Heart left ventricle (tissue), 16 donors: ENCODE data around the gene MAPK8. TPM values are rescaled to one million over a fixed set of nuclear protein-coding genes. Genes with fewer than 3 reads are reported as not detected.

Experiments used
- ATAC-seq, 4 donors: fragments of 200-7000 bp; cut with Tn5 transposase; one replicate each; pipeline ENCODE4 v1.9.1; 2020 to 2022; ENCODE audit warnings: moderate library complexity in 4 of 4, mild to moderate bottlenecking in 3 of 4, moderate number of reproducible peaks in 1 of 4
- DNase-seq, 5 donors: peaks; one replicate each; pipeline ENCODE4 v3.0.0-alpha.2; 2020
- H3K27ac ChIP-seq, 12 donors: fragments of 200-600 bp; sonication (generic) in 4 of 12; one replicate each; pipeline versions ENCODE4 v1.5.0 to v1.8.0; 2016 to 2022; ENCODE audit warnings: mild to moderate bottlenecking in 2 of 12
- H3K27me3 ChIP-seq, 9 donors: fragments of 200-600 bp; sonication (generic) in 2 of 9; one replicate each; pipeline versions ENCODE4 v1.5.1 to v1.8.0; 2016 to 2022; ENCODE audit warnings: mild to moderate bottlenecking in 3 of 9
- H3K36me3 ChIP-seq, 9 donors: fragments of 200-600 bp; sonication (generic) in 2 of 9; one replicate each; pipeline versions ENCODE4 v1.5.0 to v1.8.0; 2018 to 2022; ENCODE audit warnings: mild to moderate bottlenecking in 2 of 9
- H3K4me1 ChIP-seq, 12 donors: fragments of 200-600 bp; sonication (generic) in 4 of 12; one replicate each; pipeline versions ENCODE4 v1.5.0 to v1.8.0; 2016 to 2022; ENCODE audit warnings: mild to moderate bottlenecking in 3 of 12
- H3K4me3 ChIP-seq, 12 donors: fragments of 200-600 bp; sonication (generic) in 4 of 12; one replicate each; pipeline versions ENCODE4 v1.5.0 to v1.8.0; 2017 to 2022; ENCODE audit warnings: mild to moderate bottlenecking in 9 of 12, moderate library complexity in 4 of 12
- H3K9me3 ChIP-seq, 12 donors: fragments of 200-600 bp; sonication (generic) in 4 of 12; one replicate each; pipeline versions ENCODE4 v1.5.0 to v1.8.0; 2016 to 2022; ENCODE audit warnings: mild to moderate bottlenecking in 1 of 12
- POLR2A ChIP-seq, 2 donors: fragments of 450-650 bp; IDR thresholded peaks; one replicate each; pipeline ENCODE4 v1.6.1; 2017; ENCODE audit warnings: antibody characterized with exemption in 2 of 2, mild to moderate bottlenecking in 2 of 2, moderate library complexity in 2 of 2
- WGBS, 4 donors: extraction: QIAGEN DNeasy Blood & Tissue Kit in 2 of 4; methylation state at CpG; one replicate each; pipeline versions ENCODE4 v1.1.5 to v1.1.7; 2013 to 2018; 5-methylcytosine and 5-hydroxymethylcytosine counted together
- intact Hi-C, 10 donors: fragments of 100-400 bp; cut with DNase I; formaldehyde crosslinking; loops; one replicate each; pipeline versions ENCODE4 v1.11.1 to v1.14.2; 2022
- polyA plus RNA-seq, 2 donors: library from polyadenylated mRNA; stranded (reverse); fragments of 200-250 nt; gene quantifications; one replicate each; pipeline ENCODE4 v1.2.3, GENCODE V29; 2013
- total RNA-seq, 9 donors: library from RNA; depleted of rRNA in 2 of 9; stranded (reverse); fragments of >200 nt in 2 of 9; fragmentation: NEBNext Ultra II Directional in 3 of 9; extraction: Animal tissue kit (Norgen Biotek cat#: 25700) in 3 of 9; gene quantifications; one replicate each; pipeline versions ENCODE4 v1.1.0 to v1.2.4, GENCODE V29; 2016 to 2023
- TF ChIP-seq, protein P1 (sequence below), 12 donors: fragments of 200-600 bp; sonication (generic) in 4 of 12; IDR thresholded peaks; one replicate each; pipeline versions ENCODE4 v1.5.0 to v1.8.0; 2018 to 2022; ENCODE audit warnings: antibody characterized with exemption in 12 of 12, mild to moderate bottlenecking in 5 of 12
- donor health status: ischemic (EF 13 %, LVEDD 7.1; RV severe dilation, severe dysfunction).
- donor health status: healthy with polysubstance abuse.
- donor health status: DM: no; HTN: yes; CAD: no.
- donor health status: DM: no; HTN: no; CAD: no.
- donor health status: ischemic (EF 25% LVEDD 6.9; RV normal size, moderate dysfunction).
- donor health status: ischemic (EF 25% LVEDD 5.7; RV mildly dilated, moderate dysfunction).
- donor health status: healthy.
- donor health status: DM: yes; HTN: yes; CAD: no.
- donor health status: ischemic (EF 35%, LVEDD 5.7; RV mildly dilated, moderate dysfunction).
- donor health status: nonischemic (EF 11% LVEDD 7.7; RV severe dilation, severe dysfunction).
- donor health status: DM: yes; HTN: yes; CAD: no.
- donor health status: PGD.
- donor health status: ischemic (EF 29% LVEDD 5.4; RV normal size, mild dysfunction).
- donor health status: nonischemic (EF 23%, LVEDD 6.1; RV moderate dilation, normal function).

MAPK8 gene
- total and polyA plus RNA-seq, 11 donors, result 4.2 to 36.8 (median 31.0) TPM

DNA sequence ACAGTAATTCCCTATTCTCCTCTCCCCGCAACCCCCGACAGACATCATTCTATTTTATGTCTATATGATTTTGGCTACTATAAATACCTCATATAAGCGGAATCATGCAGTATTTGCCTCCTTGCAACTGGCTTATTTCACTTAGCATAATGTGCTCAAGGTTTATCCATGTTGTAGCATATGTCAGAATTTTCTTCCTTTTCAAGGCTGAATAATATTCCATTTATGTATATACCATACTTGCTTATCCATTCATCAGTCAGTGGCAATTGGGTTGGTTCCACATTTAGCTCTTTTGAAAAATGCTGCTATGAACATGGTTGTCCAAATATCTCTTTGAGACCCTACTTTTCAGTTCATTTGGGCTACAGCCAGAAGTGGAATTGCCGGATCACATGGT lies 106.5 kb downstream of the MAPK8 start:
- peaks cover 0 to 19% (median 9%) of the 10 kb centered on the region in 12 donors for H3K9me3 ChIP-seq
- H3K27ac ChIP-seq, result no peak overlapping the region
- ATAC-seq (no peak), DNase-seq (no peak)
- intact Hi-C loops, result loop anchor here in 1 of 10 donors (10.0 kb wide), 1 partner anchor 48 kb away; no protein-coding TSS in a partner anchor
- H3K4me1 ChIP-seq, result peaks cover 0 to 3% (median 0%) of the 10 kb centered on the region in 12 donors
- H3K4me3 ChIP-seq, result no peak overlapping the region
- TF ChIP-seq, protein P1, sequence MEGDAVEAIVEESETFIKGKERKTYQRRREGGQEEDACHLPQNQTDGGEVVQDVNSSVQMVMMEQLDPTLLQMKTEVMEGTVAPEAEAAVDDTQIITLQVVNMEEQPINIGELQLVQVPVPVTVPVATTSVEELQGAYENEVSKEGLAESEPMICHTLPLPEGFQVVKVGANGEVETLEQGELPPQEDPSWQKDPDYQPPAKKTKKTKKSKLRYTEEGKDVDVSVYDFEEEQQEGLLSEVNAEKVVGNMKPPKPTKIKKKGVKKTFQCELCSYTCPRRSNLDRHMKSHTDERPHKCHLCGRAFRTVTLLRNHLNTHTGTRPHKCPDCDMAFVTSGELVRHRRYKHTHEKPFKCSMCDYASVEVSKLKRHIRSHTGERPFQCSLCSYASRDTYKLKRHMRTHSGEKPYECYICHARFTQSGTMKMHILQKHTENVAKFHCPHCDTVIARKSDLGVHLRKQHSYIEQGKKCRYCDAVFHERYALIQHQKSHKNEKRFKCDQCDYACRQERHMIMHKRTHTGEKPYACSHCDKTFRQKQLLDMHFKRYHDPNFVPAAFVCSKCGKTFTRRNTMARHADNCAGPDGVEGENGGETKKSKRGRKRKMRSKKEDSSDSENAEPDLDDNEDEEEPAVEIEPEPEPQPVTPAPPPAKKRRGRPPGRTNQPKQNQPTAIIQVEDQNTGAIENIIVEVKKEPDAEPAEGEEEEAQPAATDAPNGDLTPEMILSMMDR (IDR thresholded peaks at IDR 0.05), result no peak
- TF ChIP-seq POLR2A (IDR thresholded peaks at IDR 0.05), result no peak
- 97 to 99% (median 98%) methylated on average over 4 of the region's 4 CpGs for WGBS, 4 donors
- H3K36me3 ChIP-seq, result peaks cover 0 to 39% (median 21%) of the 10 kb centered on the region in 9 donors
- no peaks in the 10 kb centered on the region for H3K27me3 ChIP-seq

DNA sequence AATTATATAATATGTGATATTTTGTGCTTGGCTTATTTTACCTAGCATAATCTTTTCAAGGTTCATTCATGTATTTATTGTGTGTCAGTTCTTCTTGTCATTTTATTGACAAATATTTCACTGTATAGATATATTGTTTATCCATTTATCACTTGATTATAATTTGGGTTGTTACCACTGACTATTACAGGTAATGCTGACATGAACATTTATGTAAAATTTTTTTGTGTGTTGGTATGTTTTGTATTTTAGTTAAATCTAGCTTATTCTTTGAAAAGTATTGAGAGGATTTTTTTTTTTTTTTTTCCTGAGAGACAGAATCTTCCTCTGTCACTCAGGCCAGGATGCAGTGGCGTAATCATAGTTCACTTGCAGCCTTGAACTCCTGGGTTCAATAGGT lies 107.7 kb downstream of the MAPK8 start:
- H3K4me1 ChIP-seq, result peaks cover 0 to 3% (median 0%) of the 10 kb centered on the region in 12 donors
- DNase-seq (no peak), ATAC-seq (no peak)
- peaks cover 0 to 19% (median 9%) of the 10 kb centered on the region in 12 donors for H3K9me3 ChIP-seq
- 98 to 100% (median 99%) methylated on average over 1 of the region's 1 CpG for WGBS, 4 donors
- no peak overlapping the region for H3K27ac ChIP-seq
- TF ChIP-seq POLR2A (IDR thresholded peaks at IDR 0.05), result no peak
- TF ChIP-seq, protein P1 (IDR thresholded peaks at IDR 0.05), result no peak
- H3K36me3 ChIP-seq, result peaks cover 0 to 39% (median 21%) of the 10 kb centered on the region in 9 donors
- intact Hi-C loops, result loop anchor here in 1 of 10 donors (10.0 kb wide), 1 partner anchor 49 kb away; no protein-coding TSS in a partner anchor
- H3K4me3 ChIP-seq, result no peak overlapping the region
- H3K27me3 ChIP-seq, result no peaks in the 10 kb centered on the region

DNA sequence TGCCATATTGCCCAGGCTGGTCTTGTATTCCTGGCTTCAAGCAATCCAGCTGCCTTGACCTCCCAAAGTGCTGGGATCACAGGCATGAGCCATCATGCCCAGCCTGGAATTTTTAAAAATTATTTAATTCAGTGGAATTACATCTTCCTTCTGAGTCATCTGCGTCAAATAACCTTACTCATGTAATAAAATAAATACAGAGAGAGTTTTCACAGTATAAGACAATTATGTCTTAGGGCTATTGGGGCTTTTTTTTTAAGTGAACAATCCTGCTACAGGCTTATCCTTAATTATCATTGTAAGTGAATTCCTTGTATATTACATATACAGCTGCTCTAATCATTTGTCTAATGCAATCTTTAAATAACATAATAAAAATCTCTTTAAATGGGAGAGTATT lies 108.3 kb downstream of the MAPK8 start:
- Histone ChIP-seq H3K9me3 (peaks cover 0 to 19% (median 9%) of the 10 kb centered on the region in 12 donors), H3K4me3 (no peak overlapping the region), H3K27ac (peak overlapping the region in 1 of 12 donors; percentile 22), H3K27me3 (no peaks in the 10 kb centered on the region), H3K36me3 (peaks cover 0 to 37% (median 19%) of the 10 kb centered on the region in 9 donors), H3K4me1 (peaks cover 0 to 3% (median 0%) of the 10 kb centered on the region in 12 donors)
- ATAC-seq (no peak), DNase-seq (no peak)
- intact Hi-C loops, result loop anchor here in 1 of 10 donors (10.0 kb wide), 1 partner anchor 50 kb away; no protein-coding TSS in a partner anchor
- TF ChIP-seq, protein P1 (IDR thresholded peaks at IDR 0.05), result no peak
- no peak for TF ChIP-seq POLR2A (IDR thresholded peaks at IDR 0.05)
- 74 to 85% (median 78%) methylated on average over 1 of the region's 1 CpG for whole genome bisulfite sequencing, 4 donors

GRCh38 chr10:48416584-48417232 lies 110.2 kb downstream of the MAPK8 start:
- Histone ChIP-seq H3K36me3 (peaks cover 0 to 20% (median 12%) of the 10 kb centered on the region in 9 donors), H3K27me3 (no peaks in the 10 kb centered on the region), H3K4me3 (no peak overlapping the region), H3K9me3 (peaks cover 0 to 15% (median 9%) of the 10 kb centered on the region in 12 donors), H3K27ac (no peak overlapping the region), H3K4me1 (peaks cover 0 to 3% (median 0%) of the 10 kb centered on the region in 12 donors)
- ATAC-seq (no peak), DNase-seq (no peak)
- 85 to 92% (median 87%) methylated on average over 2 of the region's 2 CpGs for WGBS, 4 donors
- intact Hi-C loops, result loop anchor here in 2 of 10 donors (2.0 to 10.0 kb wide), 2 partner anchors 44 to 52 kb away; no protein-coding TSS in a partner anchor
- TF ChIP-seq, protein P1 (IDR thresholded peaks at IDR 0.05), result no peak
- no peak for TF ChIP-seq POLR2A (IDR thresholded peaks at IDR 0.05)
